Neural progenitor cell (in vitro differentiated cells): ENCODE measurements around the gene TLR10.

ENCODE experiments used
- EZH2phosphoT487 ChIP-seq: fragments of 200-600 bp; sonication (generic); IDR thresholded peaks from 2 replicates; pipeline ENCODE4 v1.6.1; 2017; ENCODE audit warnings: antibody characterized with exemption
- TF ChIP-seq, protein P1 (sequence below): fragments of 200-600 bp; sonication (generic); IDR thresholded peaks from 2 replicates; pipeline ENCODE4 v1.5.1; 2017; ENCODE audit warnings: antibody characterized with exemption, mild to moderate bottlenecking

- TF ChIP-seq, protein P1, sequence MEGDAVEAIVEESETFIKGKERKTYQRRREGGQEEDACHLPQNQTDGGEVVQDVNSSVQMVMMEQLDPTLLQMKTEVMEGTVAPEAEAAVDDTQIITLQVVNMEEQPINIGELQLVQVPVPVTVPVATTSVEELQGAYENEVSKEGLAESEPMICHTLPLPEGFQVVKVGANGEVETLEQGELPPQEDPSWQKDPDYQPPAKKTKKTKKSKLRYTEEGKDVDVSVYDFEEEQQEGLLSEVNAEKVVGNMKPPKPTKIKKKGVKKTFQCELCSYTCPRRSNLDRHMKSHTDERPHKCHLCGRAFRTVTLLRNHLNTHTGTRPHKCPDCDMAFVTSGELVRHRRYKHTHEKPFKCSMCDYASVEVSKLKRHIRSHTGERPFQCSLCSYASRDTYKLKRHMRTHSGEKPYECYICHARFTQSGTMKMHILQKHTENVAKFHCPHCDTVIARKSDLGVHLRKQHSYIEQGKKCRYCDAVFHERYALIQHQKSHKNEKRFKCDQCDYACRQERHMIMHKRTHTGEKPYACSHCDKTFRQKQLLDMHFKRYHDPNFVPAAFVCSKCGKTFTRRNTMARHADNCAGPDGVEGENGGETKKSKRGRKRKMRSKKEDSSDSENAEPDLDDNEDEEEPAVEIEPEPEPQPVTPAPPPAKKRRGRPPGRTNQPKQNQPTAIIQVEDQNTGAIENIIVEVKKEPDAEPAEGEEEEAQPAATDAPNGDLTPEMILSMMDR: no peak
- no peak for TF ChIP-seq EZH2phosphoT487
These were observed 58.9 kb downstream of the TLR10 start for GRCh38 chr4:38723726-38724474.
